GM12873 (cell line): ENCODE results near the gene TCAIM.

ENCODE experiments used
- TF ChIP-seq, protein P1 (sequence below): IDR thresholded peaks from 2 replicates; pipeline ENCODE4 v1.5.1; 2012; ENCODE audit warnings: low read depth, mild to moderate bottlenecking, moderate library complexity, low read length, control low read depth; ENCODE audit not compliant: insufficient read depth; ENCODE audit errors: missing control alignments

Gene TCAIM

DNA sequence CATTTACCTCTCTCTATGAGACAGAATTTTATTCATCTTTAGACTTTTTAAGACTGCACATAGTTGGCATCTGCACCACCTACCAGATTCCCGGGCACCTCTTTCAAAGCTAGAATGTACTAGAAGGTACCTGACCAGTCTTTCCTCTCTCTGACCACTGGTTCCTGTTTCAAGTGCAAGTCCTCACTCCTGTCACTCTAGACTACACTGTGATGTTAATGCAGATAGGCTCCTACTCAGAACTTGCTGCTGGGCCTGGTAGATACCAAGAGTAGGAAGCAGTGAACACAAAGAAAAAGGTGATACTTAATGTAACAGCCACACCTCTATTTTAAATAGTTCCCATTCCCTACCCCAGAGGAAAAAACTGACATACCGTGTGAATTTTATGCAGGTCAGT, 8.1 kb upstream of the TCAIM start:
- TF ChIP-seq, protein P1, sequence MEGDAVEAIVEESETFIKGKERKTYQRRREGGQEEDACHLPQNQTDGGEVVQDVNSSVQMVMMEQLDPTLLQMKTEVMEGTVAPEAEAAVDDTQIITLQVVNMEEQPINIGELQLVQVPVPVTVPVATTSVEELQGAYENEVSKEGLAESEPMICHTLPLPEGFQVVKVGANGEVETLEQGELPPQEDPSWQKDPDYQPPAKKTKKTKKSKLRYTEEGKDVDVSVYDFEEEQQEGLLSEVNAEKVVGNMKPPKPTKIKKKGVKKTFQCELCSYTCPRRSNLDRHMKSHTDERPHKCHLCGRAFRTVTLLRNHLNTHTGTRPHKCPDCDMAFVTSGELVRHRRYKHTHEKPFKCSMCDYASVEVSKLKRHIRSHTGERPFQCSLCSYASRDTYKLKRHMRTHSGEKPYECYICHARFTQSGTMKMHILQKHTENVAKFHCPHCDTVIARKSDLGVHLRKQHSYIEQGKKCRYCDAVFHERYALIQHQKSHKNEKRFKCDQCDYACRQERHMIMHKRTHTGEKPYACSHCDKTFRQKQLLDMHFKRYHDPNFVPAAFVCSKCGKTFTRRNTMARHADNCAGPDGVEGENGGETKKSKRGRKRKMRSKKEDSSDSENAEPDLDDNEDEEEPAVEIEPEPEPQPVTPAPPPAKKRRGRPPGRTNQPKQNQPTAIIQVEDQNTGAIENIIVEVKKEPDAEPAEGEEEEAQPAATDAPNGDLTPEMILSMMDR = no peak

DNA sequence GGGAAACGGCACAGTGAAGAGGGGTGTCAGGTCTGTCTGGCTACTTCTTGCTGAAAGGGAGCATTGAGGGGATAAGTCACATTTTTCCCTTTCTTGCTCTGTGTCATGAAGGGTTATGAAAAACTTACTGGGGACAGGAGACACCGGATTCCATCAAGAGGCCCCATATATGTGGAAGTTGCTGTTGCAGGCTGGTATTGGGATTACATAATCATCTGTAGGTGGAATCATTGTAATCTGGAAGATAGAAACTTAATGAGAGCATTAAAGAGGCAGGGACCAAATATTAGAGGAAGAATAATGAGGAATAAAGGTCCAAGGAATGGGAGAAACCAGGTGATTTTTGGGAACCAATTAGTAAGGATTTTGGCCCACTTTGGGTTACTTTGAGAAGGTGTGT, 4.2 kb upstream of the TCAIM start:
- TF ChIP-seq, protein P1 = no peak

DNA sequence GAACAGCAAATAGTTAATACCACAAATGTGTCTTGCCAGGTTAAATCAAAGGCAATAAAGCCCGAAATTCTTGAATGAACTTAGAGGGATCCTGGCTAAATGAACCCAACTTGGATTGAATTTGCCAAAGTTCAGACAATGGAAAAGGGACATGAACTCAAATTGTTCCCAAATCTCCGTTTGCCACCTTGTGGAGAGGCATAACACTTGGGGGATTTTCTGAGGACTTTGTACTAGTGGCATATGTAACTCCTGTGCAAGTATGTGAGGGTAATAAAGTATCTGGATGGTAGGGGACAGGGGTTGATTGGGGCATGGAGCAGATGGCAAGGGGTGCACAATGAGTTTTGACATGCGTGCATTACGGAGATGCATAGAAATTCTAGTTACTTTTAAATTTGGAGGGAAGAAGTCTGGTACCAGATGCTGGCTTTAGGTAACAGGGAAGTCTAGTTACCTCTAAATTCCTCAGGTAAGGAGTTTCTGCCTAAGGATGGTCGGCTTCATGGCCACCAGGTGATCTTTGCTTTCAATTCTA, 1.2 kb upstream of the TCAIM start:
- TF ChIP-seq, protein P1 = no peak

DNA sequence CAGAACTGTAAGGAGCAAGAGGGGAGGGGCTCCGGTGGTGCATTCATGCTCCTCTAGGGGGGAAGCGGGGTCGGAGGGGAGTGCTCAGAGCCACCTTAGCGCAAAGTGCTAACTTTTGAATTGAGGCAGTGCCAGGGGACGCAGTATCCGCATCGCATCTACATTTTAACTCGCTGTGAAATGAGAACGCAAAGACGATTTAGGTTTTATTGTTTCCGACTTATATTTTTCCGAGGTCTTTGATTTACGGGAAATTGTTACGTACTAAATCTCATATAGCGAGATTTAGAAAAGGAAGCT, 212 bp downstream of the TCAIM start:
- TF ChIP-seq, protein P1 = no peak

DNA sequence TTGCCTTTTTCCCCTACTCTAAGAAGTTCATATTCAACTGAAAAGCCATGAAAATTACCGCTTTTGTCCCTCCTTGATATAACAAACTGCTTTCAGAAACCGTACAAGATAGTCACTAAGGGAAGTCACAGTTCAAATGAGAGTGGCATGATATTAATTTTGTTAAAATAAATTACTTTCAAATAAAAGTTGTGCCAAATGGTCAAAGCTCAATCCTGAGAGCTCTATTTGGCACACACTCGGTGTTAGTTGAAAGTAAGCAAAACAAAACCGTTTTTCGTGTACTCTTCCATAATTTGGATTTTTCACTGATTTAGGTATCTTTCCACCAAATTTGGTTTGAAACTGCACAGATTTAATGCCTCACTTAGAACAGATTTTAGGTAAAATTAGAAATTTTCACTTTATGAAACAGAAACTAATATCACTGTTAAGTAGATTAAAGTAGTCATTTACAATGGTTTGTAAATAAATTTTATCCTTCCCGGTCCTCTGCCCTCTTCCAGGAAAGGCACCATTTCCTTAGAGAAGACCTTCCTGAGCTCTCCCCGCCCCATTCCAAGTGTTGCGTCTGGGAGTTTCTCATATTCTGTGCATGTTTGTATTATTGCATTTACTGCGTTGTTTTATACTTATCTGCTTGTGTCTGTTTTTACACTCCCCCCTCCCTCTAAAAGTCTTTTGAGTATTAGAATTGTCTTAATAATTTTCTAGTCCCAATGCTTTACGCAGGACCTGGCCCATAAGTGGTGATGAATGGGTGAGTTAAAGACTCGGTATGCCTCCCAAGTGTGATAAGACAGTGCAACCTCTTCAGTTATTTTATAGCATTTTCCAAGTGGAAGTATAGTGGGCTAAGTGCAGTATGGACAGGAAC, 853 bp downstream of the TCAIM start:
- TF ChIP-seq, protein P1 = no peak

DNA sequence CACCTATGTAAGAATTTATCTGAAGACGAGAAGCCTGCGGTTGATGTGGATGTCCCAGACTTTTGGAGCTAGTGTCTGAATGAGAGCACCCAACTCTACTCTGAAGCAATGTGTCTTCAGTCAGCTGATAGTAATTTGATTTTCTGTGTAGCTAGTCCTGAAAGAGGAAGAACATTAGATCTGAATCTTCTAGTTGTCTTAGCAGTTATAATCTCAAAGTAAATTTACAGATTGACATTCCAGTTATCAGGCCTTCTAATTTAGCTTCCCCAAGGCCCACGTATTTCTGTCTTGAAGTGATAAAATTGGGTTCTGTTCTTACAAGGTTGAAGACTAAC, 1.5 kb downstream of the TCAIM start:
- TF ChIP-seq, protein P1 = no peak

DNA sequence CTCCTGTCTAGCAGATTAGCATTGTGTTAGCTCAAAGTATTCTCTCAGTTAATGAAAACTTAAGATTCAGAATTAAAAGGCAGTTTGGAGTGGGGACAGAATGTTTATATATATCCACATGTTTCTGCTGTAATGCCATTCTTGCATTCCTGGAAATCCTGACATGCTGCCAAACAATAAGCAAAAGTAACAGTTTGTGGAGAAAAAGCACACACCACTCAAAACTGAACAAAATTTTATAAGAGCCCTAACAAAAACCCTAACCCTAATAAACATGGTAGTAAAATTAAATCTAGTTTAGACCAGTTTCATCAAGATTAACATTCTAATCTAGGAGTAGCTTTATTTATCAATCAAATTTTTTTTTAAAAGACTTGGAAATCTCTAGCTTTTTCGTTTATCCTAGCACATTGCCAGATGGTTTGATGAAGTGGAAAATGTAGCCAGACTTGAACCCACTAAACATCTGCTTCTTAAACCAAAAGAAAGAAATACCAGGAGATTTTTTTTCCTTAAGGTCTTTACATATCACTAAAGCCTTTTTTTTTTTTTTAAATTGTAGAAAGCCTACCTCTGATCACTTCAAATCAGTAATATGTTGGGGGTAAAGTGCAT, 3.7 kb downstream of the TCAIM start:
- TF ChIP-seq, protein P1 = no peak
